T-helper 17 cell (primary cell): ENCODE results near the gene GANC. TPM values are rescaled to one million over a fixed set of nuclear protein-coding genes. Genes with fewer than 3 reads are reported as not detected.

Source experiments
- ATAC-seq: fragments of 150-1000 bp; cut with Tn5 transposase; 2 replicates; pipeline ENCODE4 v1.10.0; 2021; ENCODE audit warnings: mild to moderate bottlenecking, moderate library complexity
- DNase-seq, 3 donors: peaks; one replicate each; pipeline versions ENCODE4 v3.0.0 to v3.0.0-alpha.2; 2020 to 2021
- H3K9me3 ChIP-seq: one replicate; pipeline ENCODE4 v1.7.0; 2013; ENCODE audit warnings: low read length, mild to moderate bottlenecking; ENCODE audit not compliant: control insufficient read depth, poor library complexity, severe bottlenecking
- H3K27ac Mint-ChIP-seq: one replicate; pipeline ENCODE4 v1.8.0; 2022; ENCODE audit warnings: mild to moderate bottlenecking, moderate library complexity, mixed read lengths
- H3K27me3 Mint-ChIP-seq: one replicate; pipeline ENCODE4 v1.8.0; 2022; ENCODE audit warnings: mixed read lengths
- H3K36me3 Mint-ChIP-seq: one replicate; pipeline ENCODE4 v1.8.0; 2022; ENCODE audit warnings: low read depth, mixed read lengths
- H3K4me1 Mint-ChIP-seq: one replicate; pipeline ENCODE4 v1.8.0; 2022; ENCODE audit warnings: mild to moderate bottlenecking, mixed read lengths
- H3K4me3 Mint-ChIP-seq: one replicate; pipeline ENCODE4 v1.8.0; 2022; ENCODE audit warnings: mild to moderate bottlenecking, moderate library complexity, mixed read lengths
- total RNA-seq, 4 donors: library from RNA in 2 of 4; stranded (reverse) in 2 of 4; gene quantifications; one replicate each; pipeline ENCODE4 v1.2.3 and lab custom pipeline; 2022 to 2026

GANC gene
- total RNA-seq, 2 donors from 2014 or later = 30.1 to 30.2 TPM

GRCh38 chr15:42270551-42270950 is 2.5 kb upstream of the GANC start:
- Mint-ChIP-seq H3K27me3 (no peaks in the 10 kb centered on the region), H3K4me3 (peak overlapping the region; percentile 21), H3K4me1 (peaks cover 38% of the 10 kb centered on the region), H3K27ac (no peak overlapping the region), H3K36me3 (peaks cover 7% of the 10 kb centered on the region)
- no peaks in the 10 kb centered on the region for H3K9me3 ChIP-seq
- no peak for ATAC-seq
- no peak for DNase-seq

GRCh38 chr15:42270996-42271395 is 2.0 kb upstream of the GANC start:
- Mint-ChIP-seq H3K4me1 (peaks cover 39% of the 10 kb centered on the region), H3K36me3 (peaks cover 3% of the 10 kb centered on the region), H3K4me3 (peak overlapping the region; percentile 21), H3K27ac (no peak overlapping the region), H3K27me3 (no peaks in the 10 kb centered on the region)
- DNase-seq = no peak
- no peaks in the 10 kb centered on the region for H3K9me3 ChIP-seq
- ATAC-seq = no peak

GRCh38 chr15:42273900-42274701 is 1.1 kb downstream of the GANC start:
- DNase-seq (peak; percentile 26 to 38 (median 33)), ATAC-seq (peak; percentile 46)
- no peaks in the 10 kb centered on the region for H3K27me3 Mint-ChIP-seq
- peak overlapping the region; percentile 99 for H3K27ac Mint-ChIP-seq
- H3K4me1 Mint-ChIP-seq = peaks cover 37% of the 10 kb centered on the region
- H3K4me3 Mint-ChIP-seq = peak overlapping the region; percentile 98
- no peaks in the 10 kb centered on the region for H3K9me3 ChIP-seq
- H3K36me3 Mint-ChIP-seq = peaks cover 2% of the 10 kb centered on the region

GRCh38 chr15:42274702-42274989 is 1.6 kb downstream of the GANC start:
- H3K36me3 Mint-ChIP-seq = peaks cover 2% of the 10 kb centered on the region
- ATAC-seq (no peak), DNase-seq (no peak)
- H3K4me1 Mint-ChIP-seq = peaks cover 35% of the 10 kb centered on the region
- no peaks in the 10 kb centered on the region for H3K9me3 ChIP-seq
- H3K4me3 Mint-ChIP-seq = peak overlapping the region; percentile 98
- no peaks in the 10 kb centered on the region for H3K27me3 Mint-ChIP-seq
- peak overlapping the region; percentile 99 for H3K27ac Mint-ChIP-seq

GRCh38 chr15:42275780-42276391 is 2.9 kb downstream of the GANC start:
- H3K36me3 Mint-ChIP-seq = peaks cover 4% of the 10 kb centered on the region
- no peak for ATAC-seq
- H3K4me1 Mint-ChIP-seq = peaks cover 31% of the 10 kb centered on the region

GRCh38 chr15:42276762-42277161 is 3.8 kb downstream of the GANC start:
- no peak overlapping the region for H3K4me3 Mint-ChIP-seq
- DNase-seq = no peak
- ATAC-seq = no peak
- H3K9me3 ChIP-seq = no peaks in the 10 kb centered on the region
- peaks cover 27% of the 10 kb centered on the region for H3K4me1 Mint-ChIP-seq
- peaks cover 4% of the 10 kb centered on the region for H3K36me3 Mint-ChIP-seq
- no peaks in the 10 kb centered on the region for H3K27me3 Mint-ChIP-seq
- no peak overlapping the region for H3K27ac Mint-ChIP-seq

More at GRCh38 chr15:42275780-42276391, 2.9 kb downstream of the GANC start:
- H3K9me3 ChIP-seq = no peaks in the 10 kb centered on the region
- no peaks in the 10 kb centered on the region for H3K27me3 Mint-ChIP-seq
- DNase-seq = no peak
- H3K27ac Mint-ChIP-seq = peak overlapping the region; percentile 99
- H3K4me3 Mint-ChIP-seq = peak overlapping the region; percentile 98

GRCh38 chr15:42279234-42279723 is 6.3 kb downstream of the GANC start:
- H3K36me3 Mint-ChIP-seq = peaks cover 2% of the 10 kb centered on the region
- peak; percentile 45 for ATAC-seq
- H3K27ac Mint-ChIP-seq = no peak overlapping the region
- peaks cover 14% of the 10 kb centered on the region for H3K4me1 Mint-ChIP-seq
- no peak overlapping the region for H3K4me3 Mint-ChIP-seq
- no peaks in the 10 kb centered on the region for H3K9me3 ChIP-seq
- DNase-seq = no peak
- H3K27me3 Mint-ChIP-seq = no peaks in the 10 kb centered on the region

- H3K36me3 Mint-ChIP-seq = peaks cover 9% of the 10 kb centered on the region
- DNase-seq (no peak), ATAC-seq (no peak)
- H3K4me1 Mint-ChIP-seq = no peaks in the 10 kb centered on the region
- H3K9me3 ChIP-seq = no peaks in the 10 kb centered on the region
- no peak overlapping the region for H3K27ac Mint-ChIP-seq
- no peaks in the 10 kb centered on the region for H3K27me3 Mint-ChIP-seq
- H3K4me3 Mint-ChIP-seq = no peak overlapping the region
Observed at GRCh38 chr15:42282344-42282743, 9.3 kb downstream of the GANC start.

GRCh38 chr15:42282926-42283325 is 9.9 kb downstream of the GANC start:
- H3K27me3 Mint-ChIP-seq = no peaks in the 10 kb centered on the region
- no peaks in the 10 kb centered on the region for H3K4me1 Mint-ChIP-seq
- no peak for ATAC-seq
- H3K27ac Mint-ChIP-seq = no peak overlapping the region
- DNase-seq = no peak
- no peak overlapping the region for H3K4me3 Mint-ChIP-seq
- H3K9me3 ChIP-seq = no peaks in the 10 kb centered on the region
- peaks cover 9% of the 10 kb centered on the region for H3K36me3 Mint-ChIP-seq

- DNase-seq (no peak), ATAC-seq (no peak)
- no peaks in the 10 kb centered on the region for H3K27me3 Mint-ChIP-seq
- H3K27ac Mint-ChIP-seq = no peak overlapping the region
- no peak overlapping the region for H3K4me3 Mint-ChIP-seq
- H3K36me3 Mint-ChIP-seq = peaks cover 9% of the 10 kb centered on the region
- no peaks in the 10 kb centered on the region for H3K4me1 Mint-ChIP-seq
- H3K9me3 ChIP-seq = no peaks in the 10 kb centered on the region
Observed at GRCh38 chr15:42283671-42284070, 10.7 kb downstream of the GANC start.

GRCh38 chr15:42284551-42284950 is 11.6 kb downstream of the GANC start:
- H3K27me3 Mint-ChIP-seq = no peaks in the 10 kb centered on the region
- peaks cover 11% of the 10 kb centered on the region for H3K36me3 Mint-ChIP-seq
- no peak overlapping the region for H3K27ac Mint-ChIP-seq
- ATAC-seq = no peak
- no peaks in the 10 kb centered on the region for H3K4me1 Mint-ChIP-seq
- no peaks in the 10 kb centered on the region for H3K9me3 ChIP-seq
- no peak overlapping the region for H3K4me3 Mint-ChIP-seq
- DNase-seq = no peak

- no peaks in the 10 kb centered on the region for H3K9me3 ChIP-seq
- H3K4me1 Mint-ChIP-seq = no peaks in the 10 kb centered on the region
- H3K36me3 Mint-ChIP-seq = peaks cover 10% of the 10 kb centered on the region
- DNase-seq (no peak), ATAC-seq (no peak)
- no peaks in the 10 kb centered on the region for H3K27me3 Mint-ChIP-seq
- H3K4me3 Mint-ChIP-seq = no peak overlapping the region
- no peak overlapping the region for H3K27ac Mint-ChIP-seq
Observed at GRCh38 chr15:42285034-42285433, 12.0 kb downstream of the GANC start.

- Mint-ChIP-seq H3K27ac (no peak overlapping the region), H3K27me3 (no peaks in the 10 kb centered on the region), H3K4me1 (no peaks in the 10 kb centered on the region), H3K4me3 (no peak overlapping the region), H3K36me3 (peaks cover 12% of the 10 kb centered on the region)
- no peaks in the 10 kb centered on the region for H3K9me3 ChIP-seq
- no peak for ATAC-seq
- DNase-seq = no peak
Observed at GRCh38 chr15:42286445-42287029, 13.5 kb downstream of the GANC start.
